SK-N-SH (cell line): ENCODE data around the gene SHTN1. TPM values are rescaled to one million over a fixed set of nuclear protein-coding genes. Genes with fewer than 3 reads are reported as not detected.

ENCODE experiments used
- CTCF ChIA-PET: fragments of 300-600, 350-600 bp; formaldehyde crosslinking; extraction: SDS; loops from one replicate; lab custom pipeline; 2021; lab: Yijun Ruan, JAX
- POLR2A ChIA-PET: fragments of 350-600 bp; sonication (Branson Sonifier 250); formaldehyde crosslinking; extraction: SDS; loops from one replicate; lab custom pipeline; 2020; ENCODE audit warnings: antibody characterized with exemption, inconsistent platforms; lab: Yijun Ruan, JAX
- DNase-seq: peaks from one replicate; pipeline ENCODE4 v3.0.0; 2012
- H2AFZ ChIP-seq: fragments of 200-600 bp; sonication (generic); 2 replicates; pipeline ENCODE4 v1.8.1; 2016; ENCODE audit warnings: antibody characterized with exemption, mild to moderate bottlenecking, low read depth
- H3F3A ChIP-seq: fragments of 200-600 bp; sonication (generic); replicated peaks from 2 replicates; pipeline ENCODE3; 2016; ENCODE audit warnings: antibody characterized with exemption, mild to moderate bottlenecking; ENCODE audit not compliant: insufficient read depth
- H3K27ac ChIP-seq, 2 experiments: fragments of 200-500 bp in 1 of 2; fragments of 200-600 bp in 1 of 2; sonication (Bioruptor generic) in 1 of 2; sonication (generic), shearing (Covaris generic) in 1 of 2; 2 replicates each; pipeline versions ENCODE4 v1.5.1 to v1.6.1; 2014 to 2016; ENCODE audit warnings: low read depth in 2 of 2, inconsistent platforms in 1 of 2, low read length in 1 of 2, mild to moderate bottlenecking in 1 of 2, mixed read lengths in 1 of 2
- H3K27me3 ChIP-seq: fragments of 200-600 bp; sonication (generic), shearing (Covaris generic); 2 replicates; pipeline ENCODE4 v1.6.1; 2016; ENCODE audit warnings: mixed run types; ENCODE audit not compliant: insufficient read depth
- H3K36me3 ChIP-seq, 2 experiments: fragments of 200-500 bp in 1 of 2; fragments of 200-600 bp in 1 of 2; sonication (Bioruptor generic) in 1 of 2; sonication (generic) in 1 of 2; replicated peaks in 1 of 2; 2 replicates each; pipeline versions ENCODE3 to v1.5.1; 2014 to 2016; ENCODE audit warnings: low read length in 1 of 2, mild to moderate bottlenecking in 1 of 2; ENCODE audit not compliant: insufficient read depth in 2 of 2, control insufficient read depth in 1 of 2
- H3K4me1 ChIP-seq, 2 experiments: fragments of 200-500 bp in 1 of 2; fragments of 200-600 bp in 1 of 2; sonication (Bioruptor generic) in 1 of 2; sonication (generic), shearing (Covaris generic) in 1 of 2; 2 replicates each; pipeline versions ENCODE4 v1.5.1 to v1.6.1; 2014 to 2016; ENCODE audit warnings: low read depth in 1 of 2, low read length in 1 of 2, mixed run types in 1 of 2; ENCODE audit not compliant: insufficient read depth in 2 of 2, control insufficient read depth in 1 of 2
- H3K4me2 ChIP-seq: fragments of 200-600 bp; sonication (generic), shearing (Covaris generic); 2 replicates; pipeline ENCODE4 v1.6.1; 2017; ENCODE audit warnings: mixed run types
- H3K4me3 ChIP-seq, 2 experiments: fragments of 200-500 bp in 1 of 2; fragments of 200-600 bp in 1 of 2; sonication (Bioruptor generic) in 1 of 2; sonication (generic), shearing (Covaris generic) in 1 of 2; 2 replicates each; pipeline versions ENCODE4 v1.5.1 to v1.8.1; 2014 to 2016; ENCODE audit warnings: low read depth in 2 of 2, inconsistent platforms in 1 of 2, low read length in 1 of 2, mild to moderate bottlenecking in 1 of 2, mixed read lengths in 1 of 2, moderate library complexity in 1 of 2
- H3K79me2 ChIP-seq: fragments of 200-600 bp; sonication (generic); 2 replicates; pipeline ENCODE4 v1.8.1; 2017; ENCODE audit warnings: mild to moderate bottlenecking; ENCODE audit not compliant: insufficient read depth
- H3K9ac ChIP-seq: fragments of 200-600 bp; sonication (generic); 2 replicates; pipeline ENCODE4 v1.6.1; 2017; ENCODE audit warnings: mixed run types
- H3K9me2 ChIP-seq: fragments of 200-600 bp; sonication (generic); 2 replicates; pipeline ENCODE4 v1.6.1; 2017; ENCODE audit warnings: mixed run types
- H3K9me3 ChIP-seq: fragments of 200-600 bp; sonication (generic); 2 replicates; pipeline ENCODE4 v1.6.1; 2017; ENCODE audit warnings: mixed run types, mild to moderate bottlenecking, moderate library complexity
- H4K20me1 ChIP-seq: fragments of 200-600 bp; sonication (generic); 2 replicates; pipeline ENCODE4 v1.6.1; 2017; ENCODE audit warnings: mild to moderate bottlenecking, mixed run types; ENCODE audit not compliant: insufficient read depth
- FOXJ3 ChIP-seq: sonication (generic); formaldehyde crosslinking; IDR thresholded peaks from 2 replicates; pipeline ENCODE4 v1.5.1; 2020; ENCODE audit warnings: mild to moderate bottlenecking, missing genetic modification reagents
- GABPA ChIP-seq: IDR thresholded peaks from 2 replicates; pipeline ENCODE4 v1.4.0; 2012; ENCODE audit warnings: low read depth, mild to moderate bottlenecking
- MEF2A ChIP-seq: IDR thresholded peaks from 2 replicates; pipeline ENCODE4 v1.4.0; 2012; ENCODE audit warnings: low read depth, borderline replicate concordance
- PBX3 ChIP-seq: IDR thresholded peaks from 2 replicates; pipeline ENCODE4; 2012
- RXRA ChIP-seq: IDR thresholded peaks from 2 replicates; pipeline ENCODE4 v1.4.0; 2012; ENCODE audit warnings: low read depth, mild to moderate bottlenecking, borderline replicate concordance
- SIN3A ChIP-seq: IDR thresholded peaks from 2 replicates; pipeline ENCODE4 v1.6.1; 2012; ENCODE audit warnings: low read depth, mild to moderate bottlenecking, low read length, moderate library complexity, borderline replicate concordance
- USF2 ChIP-seq: fragments of 150-350 bp; IDR thresholded peaks from 2 replicates; pipeline ENCODE4 v1.6.1; 2017; ENCODE audit warnings: antibody characterized with exemption, low read length, low read depth, borderline replicate concordance
- YY1 ChIP-seq: IDR thresholded peaks from 2 replicates; pipeline ENCODE4 v1.4.0; 2012; ENCODE audit warnings: low read depth, mild to moderate bottlenecking
- whole genome bisulfite sequencing: methylation state at CpG from one replicate; pipeline ENCODE4 v1.1.6; 2017; ENCODE audit warnings: low lambda C conversion rate; 5-methylcytosine and 5-hydroxymethylcytosine counted together
- polyA plus RNA-seq, 3 experiments: library from polyadenylated mRNA; depleted of rRNA; stranded (reverse); fragments of >200 nt; gene quantifications; 2 replicates each; pipeline ENCODE4 v1.2.3, GENCODE V29; 2012

Gene SHTN1
- polyA plus RNA-seq, 1 of the 3 experiments (the other 2 are of a cell fraction): 5.2 TPM

- Histone ChIP-seq H3K4me3 (peak overlapping the region; percentile 67 to 74), H2AFZ (peak overlapping the region; percentile 98), H3K9me2 (no peaks in the 10 kb centered on the region), H3K9ac (peak overlapping the region; percentile 77), H3K9me3 (no peaks in the 10 kb centered on the region), H3K79me2 (no peaks in the 10 kb centered on the region), H3F3A (no peaks in the 10 kb centered on the region), H3K4me2 (peak overlapping the region; percentile 87), H3K27me3 (no peaks in the 10 kb centered on the region), H3K36me3 (no peaks in the 10 kb centered on the region), H3K27ac (no peak overlapping the region; a peak in 1 of 4 replicates), H4K20me1 (no peaks in the 10 kb centered on the region), H3K4me1 (peaks cover 0 to 11% of the 10 kb centered on the region in 2 experiments; a peak in 1 of 4 replicates)
- ChIA-PET POLR2A (interaction anchor here (1.3 to 1.7 kb wide), 2 partner anchors 12 to 156 kb away, joined by 4 read pairs; partner anchors contain the start of gene SHTN1), CTCF (interaction anchor here (0.8 to 1.3 kb wide), 8 partner anchors 11 to 667 kb away, joined by 3 to 7 read pairs (median 4); no protein-coding TSS in a partner anchor)
- TF ChIP-seq YY1 (no peak), SIN3A (no peak), USF2 (no peak)
- whole genome bisulfite sequencing: 90% methylated on average over 17 of the region's 17 CpGs
- no peak for DNase-seq
These were observed 156.7 kb downstream of the SHTN1 start for GRCh38 chr10:116848032-116848943.

GRCh38 chr10:116845823-116846222 is 159.2 kb downstream of the SHTN1 start:
- Histone ChIP-seq H3K4me1 (peaks cover 0 to 11% of the 10 kb centered on the region in 2 experiments; a peak in 1 of 4 replicates), H3K9me2 (no peaks in the 10 kb centered on the region), H4K20me1 (no peaks in the 10 kb centered on the region), H3K79me2 (no peaks in the 10 kb centered on the region), H3K9me3 (no peaks in the 10 kb centered on the region), H3K9ac (no peak overlapping the region), H3F3A (no peaks in the 10 kb centered on the region), H3K27me3 (no peaks in the 10 kb centered on the region), H3K27ac (no peak overlapping the region)
- CTCF ChIA-PET: interaction anchor here (1.1 kb wide), 2 partner anchors 8 to 58 kb away, joined by 3 to 5 read pairs; no protein-coding TSS in a partner anchor
- TF ChIP-seq FOXJ3: no peak
- TF ChIP-seq GABPA: no peak
- TF ChIP-seq RXRA: no peak
- no peak for TF ChIP-seq MEF2A
- no peak for TF ChIP-seq PBX3
- TF ChIP-seq YY1: no peak
- TF ChIP-seq, all 33 proteins: peak for 0
- H3K4me2 ChIP-seq: no peak overlapping the region
- POLR2A ChIA-PET: no interaction called here
- H2AFZ ChIP-seq: no peak overlapping the region
- 80% methylated on average over 2 of the region's 2 CpGs for WGBS
- H3K36me3 ChIP-seq: no peaks in the 10 kb centered on the region
- no peak for DNase-seq
- H3K4me3 ChIP-seq: no peak overlapping the region
